Body of pancreas (tissue), 4 donors: ENCODE data around the gene MPDU1. TPM values are rescaled to one million over a fixed set of nuclear protein-coding genes. Genes with fewer than 3 reads are reported as not detected.
"Not testable (repeated sequence)": the region's sequence is repeated elsewhere in the genome, so short reads cannot be mapped to it uniquely, and the experiment has no call there.

ENCODE experiments used
- ATAC-seq: fragments of 150-250 bp; one replicate; pipeline ENCODE4 v1.9.1; 2016
- DNase-seq, 4 donors: peaks; one replicate each; pipeline ENCODE4 v3.0.0-alpha.2; 2019
- H3K27ac ChIP-seq, 4 donors: fragments of 200-600 bp; sonication (generic); 1 replicate in 3 of 4; 2 replicates in 1 of 4; pipeline versions ENCODE4 v1.5.1 to v1.6.1; 2016 to 2019; ENCODE audit warnings: mild to moderate bottlenecking in 1 of 4, mixed read lengths in 1 of 4, moderate library complexity in 1 of 4
- H3K27me3 ChIP-seq, 2 donors: fragments of 200-600 bp; sonication (generic); one replicate each; pipeline ENCODE4 v1.6.0; 2016; ENCODE audit warnings: mild to moderate bottlenecking in 1 of 2
- H3K36me3 ChIP-seq, 2 donors: fragments of 200-600 bp; sonication (generic); replicated peaks in 1 of 2; 2 replicates each; pipeline ENCODE4 v1.5.1; 2016; ENCODE audit warnings: low read depth in 2 of 2; ENCODE audit not compliant: insufficient read depth in 1 of 2
- H3K4me1 ChIP-seq: fragments of 200-600 bp; sonication (generic); one replicate; pipeline ENCODE4 v1.6.0; 2016
- H3K4me3 ChIP-seq, 2 donors: fragments of 200-600 bp; sonication (generic); 1 replicate in 1 of 2; 2 replicates in 1 of 2; pipeline ENCODE4 v1.5.1; 2016 to 2019
- H3K9me3 ChIP-seq, 3 donors: fragments of 200-600 bp; sonication (generic); 1 replicate in 2 of 3; 2 replicates in 1 of 3; pipeline ENCODE4 v1.5.1; 2016
- CTCF ChIP-seq, 7 experiments: fragments of 450-650 bp in 4 of 7; fragments of 200-600 bp in 3 of 7; sonication (generic) in 3 of 7; IDR thresholded peaks; one replicate each; pipeline ENCODE4 v1.5.1; 2016 to 2019; ENCODE audit warnings: antibody characterized with exemption in 7 of 7
- POLR2A ChIP-seq, 3 donors: fragments of 450-650 bp; IDR thresholded peaks; one replicate each; pipeline ENCODE4 v1.6.1; 2016; ENCODE audit warnings: antibody characterized with exemption in 3 of 3, mild to moderate bottlenecking in 2 of 3
- WGBS, 2 donors: methylation state at CpG; one replicate each; pipeline ENCODE4 v1.1.5; 2017; 5-methylcytosine and 5-hydroxymethylcytosine counted together
- intact Hi-C: fragments of 100-400 bp; cut with DNase I; formaldehyde crosslinking; loops from one replicate; pipeline ENCODE4 v1.15.1; 2023
- total RNA-seq, 2 donors: library from RNA; depleted of rRNA; stranded (reverse); fragments of >200 nt; gene quantifications; one replicate each; pipeline ENCODE4 v1.1.0, GENCODE V29; 2016

MPDU1 gene
- total RNA-seq, 2 donors from 2014 or later: 27.0 to 37.6 TPM

GRCh38 chr17:7590743-7591142, 7.1 kb downstream of the MPDU1 start:
- peaks cover 30 to 37% of the 10 kb centered on the region in 2 donors for H3K36me3 ChIP-seq
- no peak overlapping the region for H3K27ac ChIP-seq
- 83 to 100% methylated on average over 1 to 4 of the region's 4 CpGs for WGBS, 2 donors
- peaks cover 13% of the 10 kb centered on the region for H3K4me1 ChIP-seq
- intact Hi-C loops: no loop called here
- no peaks in the 10 kb centered on the region for H3K27me3 ChIP-seq
- ATAC-seq: no peak
- no peak for DNase-seq
- TF ChIP-seq POLR2A (IDR thresholded peaks at IDR 0.05): no peak
- no peak for TF ChIP-seq CTCF (IDR thresholded peaks at IDR 0.05)
- H3K4me3 ChIP-seq: no peak overlapping the region
- no peaks in the 10 kb centered on the region for H3K9me3 ChIP-seq

GRCh38 chr17:7591596-7591995, 7.9 kb downstream of the MPDU1 start:
- no peak for TF ChIP-seq CTCF (IDR thresholded peaks at IDR 0.05)
- WGBS, 2 donors: 86 to 91% methylated on average over 4 to 5 of the region's 5 CpGs
- intact Hi-C loops: no loop called here
- no peak for ATAC-seq
- peaks cover 13% of the 10 kb centered on the region for H3K4me1 ChIP-seq
- no peaks in the 10 kb centered on the region for H3K9me3 ChIP-seq
- DNase-seq: no peak
- no peak overlapping the region for H3K4me3 ChIP-seq
- peaks cover 30 to 43% of the 10 kb centered on the region in 2 donors for H3K36me3 ChIP-seq
- H3K27me3 ChIP-seq: no peaks in the 10 kb centered on the region
- H3K27ac ChIP-seq: no peak overlapping the region

- intact Hi-C loops: no loop called here
These were observed 8.9 kb downstream of the MPDU1 start for GRCh38 chr17:7592422-7593021.

GRCh38 chr17:7593296-7593695, 9.6 kb downstream of the MPDU1 start:
- Histone ChIP-seq H3K9me3 (no peaks in the 10 kb centered on the region), H3K36me3 (peaks cover 35 to 40% of the 10 kb centered on the region in 2 donors), H3K4me3 (no peak overlapping the region), H3K4me1 (peaks cover 13% of the 10 kb centered on the region), H3K27ac (no peak overlapping the region), H3K27me3 (no peaks in the 10 kb centered on the region)
- WGBS, 2 donors: 91% methylated on average over 12 of the region's 12 CpGs
- ATAC-seq (no peak), DNase-seq (no peak)
- intact Hi-C loops: no loop called here
- TF ChIP-seq CTCF (IDR thresholded peaks at IDR 0.05): no peak
- no peak for TF ChIP-seq POLR2A (IDR thresholded peaks at IDR 0.05)

More at GRCh38 chr17:7592422-7593021, 8.9 kb downstream of the MPDU1 start:
- TF ChIP-seq CTCF (IDR thresholded peaks at IDR 0.05) (no peak), POLR2A (IDR thresholded peaks at IDR 0.05) (no peak)
- no peak for ATAC-seq
- Histone ChIP-seq H3K27me3 (no peaks in the 10 kb centered on the region), H3K36me3 (peaks cover 35 to 43% of the 10 kb centered on the region in 2 donors), H3K4me3 (no peak overlapping the region), H3K4me1 (peaks cover 13% of the 10 kb centered on the region), H3K9me3 (no peaks in the 10 kb centered on the region), H3K27ac (no peak overlapping the region)
- 90 to 92% methylated on average over 13 to 23 of the region's 23 CpGs for WGBS, 2 donors
- no peak for DNase-seq

GRCh38 chr17:7597561-7597960, 13.9 kb downstream of the MPDU1 start:
- H3K4me1 ChIP-seq, DNase-seq, H3K27ac ChIP-seq, H3K27me3 ChIP-seq, intact Hi-C loops, H3K4me3 ChIP-seq, H3K9me3 ChIP-seq, ATAC-seq: not testable (repeated sequence)
- WGBS, 2 donors: 80 to 92% methylated on average over 4 to 5 of the region's 5 CpGs
- peaks cover 40 to 53% of the 10 kb centered on the region in 2 donors for H3K36me3 ChIP-seq
